ENCODE results near the gene RNF181. TPM values are rescaled to one million over a fixed set of nuclear protein-coding genes. Genes with fewer than 3 reads are reported as not detected.

Gene RNF181
- total and polyA plus RNA-seq, 2 of the 8 experiments (the other 6 are each of a cell fraction or from before 2014, with no cell fraction given) = 97.2 to 514 TPM

DNA sequence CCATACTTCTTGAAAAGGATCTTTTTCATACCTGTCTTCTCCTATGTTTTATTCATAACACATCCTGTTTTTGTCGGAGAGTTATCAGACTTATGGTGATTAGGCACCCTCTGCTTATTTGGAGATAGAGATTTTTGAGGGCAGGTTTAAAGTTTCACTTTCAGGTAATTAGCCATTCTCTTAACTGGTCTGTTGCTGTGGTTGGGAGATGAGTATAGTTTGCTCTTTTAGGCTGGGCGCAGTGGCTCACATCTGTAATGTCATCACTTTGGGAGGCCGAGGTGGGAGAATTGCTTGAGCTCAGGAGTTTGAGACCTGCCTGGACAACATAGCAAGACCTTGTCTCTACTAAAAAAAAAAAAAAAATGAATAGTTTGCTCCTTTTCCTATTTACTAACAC, 47.2 kb downstream of the RNF181 start:
- H3K4me3 ChIP-seq (ENCODE audit: extremely low read depth in 1 of 4, insufficient read depth in 2 of 4, low read depth in 3 of 4, low read length in 4 of 4) = no peak overlapping the region
- no peak overlapping the region for H2BK5ac ChIP-seq (ENCODE audit: low read depth, low read length)
- H4K91ac ChIP-seq (replicated peaks; ENCODE audit: insufficient read length, low read length) = no peak overlapping the region
- 91% methylated on average over 3 of the region's 3 CpGs; no CpG with 5 or more reads in 1 of the 2 experiments for WGBS, 2 experiments (ENCODE audit: extremely low coverage in 1 of 2, insufficient coverage in 1 of 2, insufficient read length in 1 of 2, insufficient replicate concordance in 2 of 2, low coverage in 1 of 2, low lambda C conversion rate in 2 of 2, missing lambda C conversion rate in 1 of 2)
- no peak for DNase-seq (ENCODE audit: low read depth in 1 of 2, low spot score in 2 of 2)
- H2BK12ac ChIP-seq (ENCODE audit: low read depth, low read length) = no peak overlapping the region
- no peak overlapping the region for H3K18ac ChIP-seq (ENCODE audit: extremely low read depth, low read length)
- POLR2A ChIA-PET (ENCODE audit: partially characterized antibody) = interaction anchor here (1.1 kb wide), 1 partner anchor 20 kb away, joined by 4 read pairs; no protein-coding TSS in a partner anchor
- H3K4me2 ChIP-seq (ENCODE audit: insufficient read depth in 1 of 2, low read depth in 2 of 2, low read length in 2 of 2) = no peak overlapping the region
- no peak overlapping the region for H3K14ac ChIP-seq (ENCODE audit: insufficient read length)
- H3K9ac ChIP-seq (replicated peaks in 1 of 4; ENCODE audit: extremely low read depth in 1 of 4, low read depth in 3 of 4, low read length in 3 of 4) = no peak overlapping the region
- H3K4ac ChIP-seq (replicated peaks; ENCODE audit: insufficient read length, low read depth, low read length) = no peak overlapping the region
- no peaks in the 10 kb centered on the region for H3K4me1 ChIP-seq (replicated peaks in 1 of 4; ENCODE audit: control insufficient read depth in 3 of 4, insufficient read depth in 4 of 4, low read length in 3 of 4)
- no peaks in the 10 kb centered on the region for H3K9me3 ChIP-seq (ENCODE audit: insufficient read depth in 2 of 2, low read depth in 1 of 2, low read length in 1 of 2)
- peaks cover 0 to 4% of the 10 kb centered on the region in 2 experiments for H4K20me1 ChIP-seq (replicated peaks in 1 of 2; ENCODE audit: control insufficient read depth in 1 of 2, insufficient read depth in 2 of 2, low read length in 2 of 2)
- H4K5ac ChIP-seq (ENCODE audit: insufficient read length, low read depth, low read length) = no peak overlapping the region
- CTCF ChIA-PET (ENCODE audit: partially characterized antibody) = interaction anchor here (2.8 kb wide), 1 partner anchor 9 kb away, joined by 11 read pairs; no protein-coding TSS in a partner anchor
- no peaks in the 10 kb centered on the region for H3K23me2 ChIP-seq (ENCODE audit: low read depth, low read length)
- no peak overlapping the region for H2BK20ac ChIP-seq (ENCODE audit: low read length)
- no peak overlapping the region for H2AK5ac ChIP-seq (ENCODE audit: low read depth, low read length)
- no peak overlapping the region for H3K56ac ChIP-seq (replicated peaks; ENCODE audit: insufficient read length, low read depth, low read length)
- no peaks in the 10 kb centered on the region for H3K79me2 ChIP-seq (ENCODE audit: control insufficient read depth in 1 of 2, insufficient read depth in 2 of 2, low read length in 2 of 2)
- no peaks in the 10 kb centered on the region for H3K79me1 ChIP-seq (ENCODE audit: low read depth, low read length)
- no peak for FAIRE-seq
- H4K8ac ChIP-seq (ENCODE audit: extremely low read depth, insufficient read depth, low read length) = no peak overlapping the region
- no peak overlapping the region for H3K27ac ChIP-seq (ENCODE audit: low read depth, low read length)
- H2BK15ac ChIP-seq (ENCODE audit: low read length) = no peak overlapping the region
- H2BK120ac ChIP-seq (replicated peaks; ENCODE audit: low read depth, low read length) = no peak overlapping the region
- no peaks in the 10 kb centered on the region for H3K27me3 ChIP-seq (replicated peaks in 1 of 4; ENCODE audit: control insufficient read depth in 3 of 4, extremely low read depth in 1 of 4, insufficient read depth in 3 of 4, low read length in 3 of 4)
- peaks cover 35 to 96% (median 85%) of the 10 kb centered on the region in 4 experiments for H3K36me3 ChIP-seq (ENCODE audit: control insufficient read depth in 2 of 4, insufficient read depth in 4 of 4, low read length in 3 of 4)
- no peak overlapping the region for H2AFZ ChIP-seq (ENCODE audit: low read length)
- H3K23ac ChIP-seq (ENCODE audit: insufficient read length) = no peak overlapping the region
- TF ChIP-seq CREB1 (IDR thresholded peaks at IDR 0.05) = no peak
- TF ChIP-seq CEBPB (IDR thresholded peaks at IDR 0.05; ENCODE audit: low read depth, low read length) = no peak
- no peak for TF ChIP-seq CHD1 (IDR thresholded peaks at IDR 0.05; ENCODE audit: low read depth, low read length)
- TF ChIP-seq GABPA (IDR thresholded peaks at IDR 0.05; ENCODE audit: borderline replicate concordance, insufficient read depth, low read length) = no peak
- no peak for TF ChIP-seq SP2 (IDR thresholded peaks at IDR 0.05; ENCODE audit: low read length)
- TF ChIP-seq HDAC6 (IDR thresholded peaks at IDR 0.05; ENCODE audit: low read depth, low read length) = no peak
- no peak for TF ChIP-seq FOSL1 (IDR thresholded peaks at IDR 0.05; ENCODE audit: insufficient read depth, low read depth, low read length)
- no peak for TF ChIP-seq SUZ12 (IDR thresholded peaks at IDR 0.05; ENCODE audit: low read length)
- TF ChIP-seq SIN3A (conservative IDR thresholded peaks at IDR 0.05 in 1 of 2, IDR thresholded peaks at IDR 0.05 in 1 of 2; ENCODE audit: low read depth in 1 of 2, low read length in 2 of 2) = no peak
- TF ChIP-seq MAFK (IDR thresholded peaks at IDR 0.05; ENCODE audit: low read depth, low read length) = no peak
- no peak for TF ChIP-seq CBX5 (IDR thresholded peaks at IDR 0.05; ENCODE audit: low read depth, low read length)
- no peak for TF ChIP-seq SRF (IDR thresholded peaks at IDR 0.05; ENCODE audit: low read depth, low read length)
- TF ChIP-seq BRCA1 (IDR thresholded peaks at IDR 0.05; ENCODE audit: low read depth, low read length) = no peak
- no peak for TF ChIP-seq EZH2 (IDR thresholded peaks at IDR 0.05; ENCODE audit: low read depth, low read length, severe bottlenecking)
- no peak for TF ChIP-seq SP1 (IDR thresholded peaks at IDR 0.05; ENCODE audit: low read depth, low read length)
- TF ChIP-seq SP4 (IDR thresholded peaks at IDR 0.05; ENCODE audit: low read length) = no peak

All from H1 (cell line).